GM21576 (cell line): ENCODE results near the gene OGDH.
A peak's percentile ranks its signal among the peaks of the same experiment; 100 is the strongest.

Experiments used
- ATAC-seq: cut with Tn5 transposase; IDR thresholded peaks from one replicate; pipeline ENCODE4 v1.9.1; 2021; ENCODE audit warnings: mild to moderate bottlenecking, moderate library complexity; ENCODE audit not compliant: unreplicated experiment

OGDH gene

DNA sequence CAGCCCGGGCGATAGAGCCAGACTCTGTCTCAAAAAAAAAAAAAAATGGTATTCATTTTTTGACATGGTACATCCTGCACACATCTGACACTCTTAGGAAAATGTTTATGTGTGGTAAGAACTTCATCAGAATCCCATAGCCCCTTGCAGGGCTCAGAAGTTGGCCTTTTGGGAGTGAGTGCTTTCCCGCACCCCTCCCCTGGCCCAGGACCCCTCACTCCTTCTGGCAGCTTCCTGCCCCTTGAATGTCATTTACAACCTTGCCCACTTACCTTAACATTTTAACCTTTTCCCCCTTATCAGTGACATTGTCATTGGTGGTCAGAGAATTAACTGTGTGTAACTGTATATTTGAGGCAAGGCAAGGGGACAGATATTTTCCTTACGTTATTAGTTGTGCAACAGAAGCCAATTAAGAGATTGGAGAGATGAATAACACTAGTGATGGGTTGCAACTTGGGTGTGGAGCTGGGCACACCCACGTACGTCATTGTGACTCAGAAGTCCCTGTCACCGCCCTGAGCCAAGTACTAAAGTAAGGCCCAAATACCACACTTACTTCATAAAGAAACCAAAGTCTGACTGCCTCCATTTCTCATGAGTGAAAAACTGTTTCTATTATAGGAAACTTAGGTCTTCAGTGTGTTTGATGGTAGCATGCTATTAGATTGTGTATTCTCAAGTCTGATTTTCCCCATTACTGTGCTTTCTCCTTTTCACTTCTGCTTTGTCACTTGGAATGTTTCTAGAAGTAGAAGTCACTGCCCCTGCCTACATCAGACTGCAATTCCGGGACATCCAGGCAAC lies 31.6 kb downstream of the OGDH start:
- peak; percentile 47 for ATAC-seq

DNA sequence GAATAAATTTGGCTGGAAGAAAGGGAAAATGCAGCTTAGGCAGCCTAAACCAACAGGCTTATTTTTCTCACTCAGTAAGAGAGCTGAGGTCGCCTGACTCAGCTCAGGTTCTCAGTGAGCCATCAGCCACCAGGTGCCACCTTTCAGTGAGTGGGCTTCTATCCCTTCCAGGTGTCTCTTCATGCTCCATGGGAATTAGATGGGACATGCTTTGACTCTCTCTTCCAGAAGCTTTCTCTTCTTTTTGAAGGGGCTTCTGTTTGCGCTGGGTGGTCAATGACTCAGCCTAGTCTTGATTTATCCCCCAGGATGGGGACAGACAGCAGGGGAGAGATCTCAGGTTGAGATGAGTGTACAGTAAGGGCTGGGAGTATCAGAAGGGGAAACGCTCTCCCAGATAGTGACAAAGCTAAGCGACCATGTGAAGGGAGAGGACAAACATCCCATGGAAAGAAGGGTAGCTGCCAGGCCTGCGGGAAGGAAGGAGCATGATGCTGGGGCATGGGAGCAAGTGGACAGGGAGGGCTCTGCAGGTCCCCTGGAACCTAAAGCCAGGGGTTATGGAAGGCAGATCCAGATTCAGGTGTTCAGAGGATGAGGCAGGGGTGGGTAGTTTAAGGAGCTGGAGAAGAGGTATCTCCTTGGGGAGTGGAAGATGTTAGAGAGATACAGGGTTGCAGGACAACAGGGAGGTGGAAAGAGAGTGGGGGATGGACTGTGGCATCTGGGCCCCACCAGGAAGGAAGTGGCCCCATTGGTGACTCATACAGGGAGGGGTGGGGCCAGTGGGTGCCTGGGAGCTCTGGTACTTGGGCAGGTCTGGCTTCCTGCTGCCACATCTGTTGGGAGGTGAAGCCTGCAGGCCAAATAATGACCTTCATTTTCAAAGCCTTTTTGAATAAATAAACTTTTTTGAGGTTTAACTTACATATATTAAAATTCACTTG lies 32.5 kb downstream of the OGDH start:
- ATAC-seq = peak; percentile 67

DNA sequence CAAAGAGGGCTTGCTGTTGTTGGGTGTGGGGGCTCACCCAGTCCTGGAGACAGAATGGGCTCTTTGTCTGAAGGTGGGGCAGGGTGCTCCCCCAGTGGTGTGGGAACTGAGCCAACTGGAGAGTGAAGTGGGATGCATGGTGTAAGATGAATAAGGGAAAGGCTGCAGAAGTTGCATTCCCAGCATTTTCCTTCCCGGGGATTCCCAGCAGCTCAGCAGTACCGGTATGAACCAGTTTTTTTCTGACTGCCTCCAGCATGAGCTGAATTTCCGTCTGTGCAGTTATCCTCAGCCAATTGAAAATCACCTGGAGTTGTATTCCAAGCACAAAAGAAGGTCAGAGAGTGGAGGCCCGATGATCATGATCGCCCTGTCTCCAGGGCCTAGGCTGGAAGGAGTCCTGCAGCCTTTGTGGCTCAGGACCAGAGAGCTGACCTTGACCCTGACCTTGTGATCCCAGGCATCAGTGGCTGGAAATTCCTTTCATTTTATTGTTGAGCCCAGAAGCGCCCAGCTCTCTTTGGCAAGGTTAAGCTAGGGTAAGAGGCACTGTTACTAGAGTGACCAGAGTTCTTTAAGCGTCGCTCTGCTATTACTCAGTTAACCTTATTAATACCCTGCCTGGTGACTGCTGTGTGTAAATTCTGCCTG lies 33.4 kb downstream of the OGDH start:
- ATAC-seq = no peak

DNA sequence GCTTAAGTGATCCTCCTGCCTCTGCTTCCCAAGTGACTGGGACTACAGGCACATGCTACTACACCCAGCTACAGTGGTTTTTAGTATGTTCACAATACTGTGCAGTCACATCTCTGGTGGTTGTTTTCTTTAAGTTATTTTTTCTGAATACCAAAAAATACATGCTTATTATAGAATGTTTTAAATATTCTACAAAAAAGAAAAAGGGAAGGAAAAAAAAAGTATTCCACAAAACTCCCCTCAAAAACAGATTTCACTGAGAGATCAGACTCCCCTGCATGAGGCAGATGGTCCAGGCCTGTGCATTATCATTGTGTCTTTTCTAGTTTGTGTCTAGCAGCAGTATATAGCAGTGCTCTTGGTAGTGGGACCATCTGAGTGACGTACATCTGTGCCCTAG lies 36.8 kb downstream of the OGDH start:
- ATAC-seq = no peak

DNA sequence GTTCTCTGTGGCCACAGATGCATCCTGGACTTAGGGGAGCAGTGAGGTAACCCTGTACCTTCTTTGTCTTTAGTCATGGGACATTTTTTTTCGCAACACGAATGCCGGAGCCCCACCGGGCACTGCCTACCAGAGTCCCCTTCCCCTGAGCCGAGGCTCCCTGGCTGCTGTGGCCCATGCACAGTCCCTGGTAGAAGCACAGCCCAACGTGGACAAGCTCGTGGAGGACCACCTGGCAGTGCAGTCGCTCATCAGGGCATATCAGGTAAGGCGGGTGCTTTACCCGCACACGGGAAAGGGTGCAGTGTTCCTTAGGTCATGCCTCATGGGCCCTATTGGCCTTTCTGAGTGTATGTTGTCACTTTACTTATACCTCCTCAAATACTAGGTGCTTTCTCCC lies 38.8 kb downstream of the OGDH start:
- ATAC-seq = no peak

DNA sequence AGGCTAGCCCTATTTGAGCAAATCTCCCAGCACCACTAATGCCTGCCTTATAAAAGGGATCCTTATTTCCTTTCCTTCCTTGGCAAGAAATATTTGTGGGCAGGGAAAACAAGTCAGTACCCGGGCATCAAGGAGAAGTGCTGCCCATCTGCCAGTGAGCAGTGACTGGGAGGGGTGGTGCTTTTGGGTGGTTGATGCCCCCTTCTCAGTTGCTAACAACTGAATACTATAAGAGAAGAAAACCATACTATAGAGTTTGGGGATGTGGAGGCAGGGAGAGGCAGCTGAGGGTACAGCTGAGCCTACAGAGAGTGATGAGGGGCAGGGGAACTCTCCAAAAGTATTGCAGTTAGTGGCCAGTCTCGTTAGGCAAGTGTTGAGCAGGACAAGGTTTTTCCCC lies 39.3 kb downstream of the OGDH start:
- ATAC-seq = no peak

DNA sequence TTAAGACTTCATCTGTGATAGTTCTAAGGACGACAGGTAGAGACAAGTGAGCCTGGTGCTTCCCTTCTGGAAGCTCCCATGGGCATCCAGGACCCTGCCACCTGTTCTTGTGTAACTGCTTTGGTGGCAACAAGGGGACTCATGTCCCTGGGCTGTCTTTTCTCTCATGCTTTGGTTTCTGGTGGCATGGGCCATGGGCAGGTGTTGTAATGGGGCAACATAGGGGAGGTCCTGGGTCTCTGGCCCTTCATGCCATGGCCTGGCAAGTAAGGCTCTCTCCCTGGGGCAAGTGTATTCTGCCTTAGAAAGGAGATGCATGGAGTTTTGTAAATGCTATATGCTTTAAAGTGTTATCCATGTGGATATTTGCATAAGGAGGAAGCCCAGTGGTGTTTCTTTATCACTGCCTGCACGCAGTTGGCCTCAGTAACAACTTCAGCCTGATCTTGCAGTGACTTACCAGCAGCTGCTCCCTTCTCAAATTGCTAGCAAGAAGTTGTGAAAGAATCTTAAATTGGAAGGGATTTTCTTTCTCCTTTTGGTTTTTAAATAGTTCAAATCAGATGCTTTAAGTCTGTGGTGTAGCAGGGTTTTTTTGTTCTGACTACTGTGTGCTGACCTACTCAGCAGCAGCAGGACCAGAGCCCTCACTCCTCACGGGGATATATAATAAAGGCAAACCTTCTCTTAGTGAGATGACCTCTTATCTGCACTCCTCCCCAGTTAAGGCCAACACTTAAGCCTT lies 39.9 kb downstream of the OGDH start:
- no peak for ATAC-seq

DNA sequence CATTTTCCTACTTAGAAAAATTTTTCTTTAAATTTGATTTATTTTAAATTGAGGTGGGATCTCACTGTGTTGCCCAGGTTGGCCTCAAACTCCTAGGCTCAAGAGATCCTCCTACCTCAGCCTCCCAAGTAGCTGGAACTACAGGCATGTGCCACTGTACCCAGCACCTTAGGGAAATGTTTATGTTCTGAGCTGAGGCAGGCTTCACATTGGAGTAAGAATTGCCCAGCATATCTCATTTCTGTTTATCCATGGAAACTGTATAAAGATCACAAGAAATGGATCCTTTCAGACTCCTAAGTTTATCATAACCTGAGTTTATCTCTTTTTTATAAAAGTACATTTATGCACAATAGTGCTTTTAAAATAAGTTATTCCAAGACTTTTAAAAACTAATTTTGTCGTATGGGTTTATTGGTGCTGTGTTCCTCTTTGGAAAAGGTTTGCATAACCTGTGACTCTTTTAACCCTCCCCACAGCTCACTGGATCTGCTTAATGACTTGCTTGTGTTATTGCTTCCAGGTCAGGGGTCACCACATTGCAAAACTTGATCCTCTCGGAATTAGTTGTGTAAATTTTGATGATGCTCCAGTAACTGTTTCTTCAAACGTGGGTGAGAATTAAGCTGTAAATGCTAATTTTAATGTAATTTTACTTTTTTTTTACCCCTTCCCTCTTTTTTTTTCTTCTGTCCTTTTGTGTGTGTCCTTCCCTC lies 40.7 kb downstream of the OGDH start:
- no peak for ATAC-seq

DNA sequence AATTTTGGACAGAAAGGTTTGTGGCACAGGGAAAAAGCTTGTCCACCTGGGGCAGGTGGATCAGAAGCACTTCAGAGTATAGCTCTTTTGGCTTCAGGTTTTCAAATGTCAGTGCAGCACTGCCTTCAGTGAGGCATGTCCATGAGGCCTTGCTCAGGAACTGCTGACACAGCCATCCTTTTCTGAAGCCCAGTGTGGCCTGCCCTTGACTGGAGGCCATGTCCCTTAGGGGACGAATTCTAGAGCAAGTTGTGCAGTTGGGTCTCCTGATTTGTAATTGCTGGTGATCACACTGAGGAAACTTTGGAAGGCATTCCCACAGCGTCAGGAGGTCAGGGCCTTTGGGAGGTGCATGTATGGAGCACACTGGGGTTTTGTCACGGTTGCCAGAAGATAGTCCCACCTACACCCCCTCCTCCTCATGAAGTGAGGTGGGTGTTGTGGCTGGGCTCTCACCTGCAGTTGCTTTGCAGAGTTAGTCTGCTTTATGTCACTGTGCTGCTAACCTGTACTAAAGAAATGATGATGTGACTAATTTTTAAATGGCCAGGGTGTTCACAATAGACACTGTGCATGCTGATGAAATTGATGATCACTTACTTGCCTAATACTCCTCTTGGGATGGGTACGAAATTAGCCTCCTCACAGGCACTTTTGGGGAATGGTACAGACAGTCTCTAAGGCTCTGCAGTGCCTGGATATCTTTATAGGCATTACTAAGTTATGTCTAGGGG lies 41.7 kb downstream of the OGDH start:
- ATAC-seq = no peak

DNA sequence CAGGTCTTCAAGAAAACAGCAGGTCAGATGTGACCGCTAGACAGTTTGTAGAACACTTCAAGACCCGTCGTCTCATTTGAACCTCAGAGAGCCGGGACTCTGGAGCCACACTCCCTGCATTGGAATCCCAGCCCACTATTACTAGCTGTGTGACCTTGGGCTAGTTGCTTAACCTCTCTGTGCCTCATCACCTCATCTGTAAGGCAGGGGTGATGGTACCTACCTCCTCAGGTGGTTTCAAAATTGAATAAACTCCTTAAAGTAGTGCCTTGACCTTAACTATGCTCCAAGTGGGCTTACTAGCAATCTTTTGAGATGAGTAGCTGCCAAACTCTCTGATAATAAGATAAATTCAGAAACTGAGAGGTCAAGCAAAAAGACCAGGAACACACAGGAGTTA lies 43.8 kb downstream of the OGDH start:
- no peak for ATAC-seq

DNA sequence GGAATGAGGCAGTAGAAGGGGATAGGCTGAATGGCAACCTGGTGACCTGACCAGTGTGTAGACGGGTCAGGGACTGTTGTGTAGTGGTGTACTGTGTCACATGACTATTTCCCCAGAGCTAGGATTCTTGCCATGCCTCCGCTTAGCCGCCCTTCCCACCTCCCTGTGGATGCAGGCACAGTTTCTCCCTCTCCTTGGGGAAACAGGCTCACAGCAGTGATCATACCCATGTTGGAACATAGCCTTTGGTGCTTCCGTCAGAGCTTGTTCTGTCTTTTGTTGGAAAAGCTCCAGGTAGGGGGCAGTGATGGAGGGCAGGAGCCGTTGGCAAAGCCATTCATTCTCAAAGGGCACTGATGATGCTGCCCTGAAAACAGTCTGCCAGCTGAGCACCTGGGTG lies 44.3 kb downstream of the OGDH start:
- no peak for ATAC-seq

DNA sequence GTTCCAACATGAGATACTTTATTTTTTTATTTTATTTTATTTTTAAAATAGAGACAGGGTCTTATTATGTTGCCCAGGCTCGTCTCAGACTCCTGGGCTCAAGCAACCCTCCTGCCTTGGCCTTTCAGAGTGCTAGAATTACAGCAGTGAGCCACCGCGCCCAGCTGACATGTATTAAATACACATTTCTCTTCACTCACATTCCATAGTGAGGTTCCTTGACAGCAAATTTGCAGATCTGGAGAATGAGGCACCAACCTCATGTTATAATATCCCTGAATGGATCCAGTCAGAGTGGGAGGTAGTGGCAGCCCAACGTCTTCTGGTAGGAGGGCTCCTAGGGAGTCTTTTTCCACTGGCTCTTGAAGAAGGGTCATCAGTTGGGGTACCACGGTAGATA lies 46.1 kb downstream of the OGDH start:
- ATAC-seq = no peak

DNA sequence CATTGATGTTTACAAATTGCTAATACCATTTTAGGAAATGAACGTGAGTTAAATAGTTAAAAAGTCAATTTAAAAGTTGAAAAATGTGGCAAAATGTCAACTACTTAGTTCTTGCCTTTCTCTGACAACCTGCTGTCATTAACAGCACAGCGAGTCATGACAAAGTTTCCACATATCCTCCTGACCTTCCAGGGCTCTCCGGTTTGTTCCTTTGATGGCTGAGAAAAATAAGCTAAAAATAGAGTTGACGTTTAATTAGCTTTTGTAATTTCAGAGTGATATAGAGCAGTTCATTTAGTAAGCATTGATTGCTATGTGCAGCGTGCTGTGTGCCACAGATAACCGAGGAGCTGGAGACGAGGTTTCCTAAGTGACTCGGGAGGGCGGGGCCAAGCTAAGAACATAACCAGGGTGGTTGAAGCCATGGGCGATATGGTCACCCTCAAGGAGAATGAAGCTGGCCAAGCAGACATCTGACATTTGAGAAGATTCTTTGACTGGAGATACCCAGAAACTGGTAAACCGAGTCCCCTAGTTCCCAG lies 47.9 kb downstream of the OGDH start:
- no peak for ATAC-seq

DNA sequence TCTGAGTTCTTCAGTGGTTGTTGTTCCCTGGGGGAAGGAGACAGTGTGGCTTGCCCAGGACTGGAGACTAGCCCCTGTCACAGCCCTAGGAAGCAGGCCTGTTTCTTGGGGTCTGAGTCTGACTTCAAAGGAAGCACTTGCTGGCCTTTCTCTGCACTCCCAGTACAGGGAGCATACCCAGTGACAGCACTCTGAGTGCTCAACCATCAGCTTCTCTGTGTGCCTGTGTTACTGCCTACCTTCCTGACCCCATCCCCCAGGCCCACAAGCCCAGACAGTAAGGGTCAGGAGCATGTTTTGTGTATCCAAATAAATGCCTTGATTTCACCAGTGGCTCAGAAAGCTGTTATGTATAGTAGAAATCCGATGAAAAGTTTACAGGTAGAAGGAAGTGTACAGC lies 48.9 kb downstream of the OGDH start:
- ATAC-seq = no peak

DNA sequence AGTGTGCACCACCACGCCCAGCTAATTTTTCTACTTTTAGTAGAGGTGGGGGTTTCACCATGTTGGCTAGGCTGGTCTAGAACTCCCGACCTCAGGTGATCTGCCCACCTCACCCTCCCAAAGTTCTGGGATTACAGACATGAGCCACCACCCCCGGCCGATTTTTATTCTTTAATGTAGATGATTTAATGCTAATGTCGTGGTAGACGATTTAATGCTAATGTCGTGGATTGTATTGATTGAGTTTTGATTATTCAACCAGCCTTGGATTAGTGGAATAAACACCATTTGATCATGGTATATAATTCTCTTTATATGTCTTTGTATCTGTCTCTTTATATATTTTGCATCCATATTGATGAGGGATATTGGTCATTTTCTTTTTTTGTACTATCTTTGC lies 52.6 kb downstream of the OGDH start:
- ATAC-seq = no peak

DNA sequence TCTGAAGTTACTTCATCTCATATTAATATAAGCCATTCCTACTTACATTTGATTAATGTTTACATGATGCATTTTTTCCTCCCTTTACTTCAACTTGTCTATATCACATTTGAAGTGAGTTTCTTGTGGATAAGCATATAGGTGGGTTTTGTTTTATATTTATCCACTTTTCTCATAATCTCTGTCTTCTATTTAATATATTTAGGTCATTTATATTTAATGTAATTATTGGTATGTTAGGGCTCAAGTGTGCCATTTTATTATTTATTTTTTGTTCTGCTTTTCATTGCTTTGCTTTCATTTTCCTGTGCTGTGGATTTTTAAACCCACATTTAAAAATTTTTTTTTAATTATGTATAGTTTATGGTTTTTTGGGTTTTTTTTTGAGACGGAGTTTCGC lies 54.8 kb downstream of the OGDH start:
- no peak for ATAC-seq

DNA sequence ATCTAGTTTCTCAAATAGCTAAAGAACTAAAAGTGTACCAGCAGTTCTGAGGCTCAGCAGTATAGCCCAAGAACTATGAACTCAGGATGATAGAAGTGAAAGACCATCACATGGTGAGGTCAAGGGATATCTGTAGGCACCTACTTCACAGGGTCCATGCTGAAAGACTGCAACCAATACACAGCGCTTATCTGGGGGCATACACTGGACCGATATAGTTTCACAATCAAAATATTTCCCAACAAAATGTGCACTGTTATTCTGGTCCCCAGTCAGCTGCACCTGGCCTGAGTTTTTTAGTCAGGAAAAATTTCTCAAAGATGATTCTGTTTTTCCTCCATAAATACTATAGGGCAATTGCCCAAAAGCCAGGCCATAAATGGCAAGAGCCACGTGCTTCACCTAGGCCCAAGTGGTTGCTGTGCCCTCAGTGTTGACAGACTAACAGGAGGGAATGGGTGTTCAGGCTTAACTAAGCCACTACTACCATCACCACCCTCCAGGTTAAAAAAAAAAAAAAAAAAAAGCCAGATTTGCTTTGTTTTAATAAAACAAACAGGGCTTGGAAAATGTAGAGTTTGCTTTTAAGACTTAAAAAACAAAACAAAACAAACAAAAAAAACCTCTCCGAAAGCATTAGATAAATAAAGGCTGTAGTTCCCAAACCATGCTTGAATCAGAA lies 58.5 kb downstream of the OGDH start:
- ATAC-seq = no peak

DNA sequence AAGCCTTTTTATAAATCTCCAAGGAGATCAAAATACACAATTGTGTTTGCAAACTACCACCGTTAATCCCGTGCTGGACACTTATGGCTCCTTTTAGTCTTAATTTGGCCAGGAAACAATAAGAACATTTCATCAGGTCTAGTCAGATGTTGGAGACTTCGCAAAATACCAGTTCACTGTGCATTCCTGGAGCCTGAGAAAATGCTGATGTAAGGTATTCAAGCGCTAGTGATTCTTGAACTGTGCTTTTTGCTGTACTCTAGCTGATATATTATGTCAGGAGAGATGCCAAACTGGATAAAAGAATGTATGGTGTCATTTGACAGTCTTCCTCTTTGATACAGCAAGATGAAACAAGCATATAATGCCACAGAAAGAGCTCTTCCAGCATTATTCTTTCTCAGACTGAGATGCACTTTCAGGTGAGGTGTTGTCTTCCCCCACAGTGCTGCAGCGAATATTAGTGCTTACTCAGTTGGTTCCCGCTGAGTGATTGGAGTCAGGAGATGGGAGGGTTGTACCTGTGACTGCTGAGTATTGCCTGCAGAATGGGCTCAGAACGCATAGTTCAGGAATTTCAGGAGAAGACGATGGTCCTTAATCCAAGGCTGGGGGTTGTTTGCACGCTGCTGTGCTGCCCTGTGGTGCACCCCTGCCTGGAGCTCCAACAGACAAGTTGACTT lies 59.2 kb downstream of the OGDH start:
- ATAC-seq = no peak
